HG02610 (cell line): Measurements from ENCODE around the gene ZNF548.

Source experiments
- ATAC-seq: cut with Tn5 transposase; IDR thresholded peaks from one replicate; pipeline ENCODE4 v1.9.1; 2021; ENCODE audit warnings: mild to moderate bottlenecking, moderate library complexity; ENCODE audit not compliant: unreplicated experiment

The ZNF548 gene

DNA sequence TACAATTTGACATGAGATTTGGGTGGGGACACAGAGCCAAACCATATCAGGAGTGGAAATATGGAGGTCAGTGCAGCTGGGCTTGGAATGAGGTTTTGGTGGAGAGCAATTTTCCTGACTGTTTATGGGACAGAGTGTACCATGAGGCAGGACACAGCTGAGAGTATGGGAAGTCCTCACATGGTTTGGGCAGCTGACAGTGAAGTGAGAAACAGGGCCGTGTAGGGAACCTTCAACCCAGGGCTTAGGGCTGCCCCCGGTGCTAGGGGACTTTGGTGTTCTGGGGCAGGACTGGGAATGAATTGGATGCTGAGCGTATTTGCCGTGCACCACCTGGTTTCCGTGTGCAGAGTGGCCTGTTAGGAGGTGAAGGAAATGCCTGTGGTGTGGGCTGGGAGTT lies 6.1 kb downstream of the ZNF548 start:
- ATAC-seq: no peak

DNA sequence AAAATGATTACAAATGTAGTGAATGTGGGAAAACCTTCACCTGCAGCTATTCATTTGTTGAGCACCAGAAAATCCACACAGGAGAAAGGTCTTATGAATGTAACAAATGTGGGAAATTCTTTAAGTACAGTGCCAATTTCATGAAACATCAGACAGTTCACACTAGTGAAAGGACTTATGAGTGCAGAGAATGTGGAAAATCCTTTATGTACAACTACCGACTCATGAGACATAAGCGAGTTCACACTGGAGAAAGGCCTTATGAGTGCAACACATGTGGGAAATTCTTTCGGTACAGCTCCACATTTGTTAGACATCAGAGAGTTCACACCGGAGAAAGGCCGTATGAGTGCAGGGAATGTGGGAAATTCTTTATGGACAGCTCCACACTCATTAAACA lies 9.2 kb downstream of the ZNF548 start:
- no peak for ATAC-seq

DNA sequence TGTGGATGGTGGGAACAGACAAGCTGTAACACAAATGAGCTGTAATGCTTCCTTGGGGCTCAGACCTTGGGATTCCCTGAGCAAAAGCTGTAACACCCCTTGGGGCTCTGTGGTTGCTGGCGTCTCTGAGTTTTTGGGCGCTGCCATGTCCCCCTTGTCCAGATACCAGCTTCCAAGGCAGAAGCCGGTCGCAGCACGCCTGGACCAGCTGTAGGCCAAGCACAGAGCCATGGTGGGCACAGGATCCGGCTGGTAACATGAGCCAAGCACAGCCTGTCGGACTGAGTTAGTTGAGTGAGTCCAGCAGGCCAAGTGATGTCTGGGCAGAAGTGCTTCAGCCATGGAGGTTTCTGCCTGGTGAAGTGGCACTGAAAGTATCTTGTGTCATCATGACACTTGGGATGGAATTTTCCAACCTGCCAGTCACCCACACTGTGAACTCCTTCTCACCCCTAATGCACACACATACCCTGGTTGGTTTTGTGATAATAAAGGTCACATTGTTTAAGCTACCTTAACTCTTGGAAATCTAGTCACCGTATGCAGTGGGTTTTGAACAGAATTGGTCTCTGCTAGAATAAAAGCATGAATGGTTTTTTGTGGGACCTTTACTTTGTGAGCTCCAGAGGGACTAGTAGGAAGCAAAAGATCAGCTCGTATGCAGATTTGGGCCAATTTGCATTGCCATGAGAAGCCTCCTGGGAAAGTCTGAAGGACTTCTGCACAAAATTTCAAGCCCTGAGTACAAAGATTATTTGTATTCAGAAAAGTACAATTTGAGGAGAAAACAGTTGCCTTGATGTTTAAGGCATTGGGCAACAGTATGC lies 14.3 kb downstream of the ZNF548 start:
- ATAC-seq: no peak

DNA sequence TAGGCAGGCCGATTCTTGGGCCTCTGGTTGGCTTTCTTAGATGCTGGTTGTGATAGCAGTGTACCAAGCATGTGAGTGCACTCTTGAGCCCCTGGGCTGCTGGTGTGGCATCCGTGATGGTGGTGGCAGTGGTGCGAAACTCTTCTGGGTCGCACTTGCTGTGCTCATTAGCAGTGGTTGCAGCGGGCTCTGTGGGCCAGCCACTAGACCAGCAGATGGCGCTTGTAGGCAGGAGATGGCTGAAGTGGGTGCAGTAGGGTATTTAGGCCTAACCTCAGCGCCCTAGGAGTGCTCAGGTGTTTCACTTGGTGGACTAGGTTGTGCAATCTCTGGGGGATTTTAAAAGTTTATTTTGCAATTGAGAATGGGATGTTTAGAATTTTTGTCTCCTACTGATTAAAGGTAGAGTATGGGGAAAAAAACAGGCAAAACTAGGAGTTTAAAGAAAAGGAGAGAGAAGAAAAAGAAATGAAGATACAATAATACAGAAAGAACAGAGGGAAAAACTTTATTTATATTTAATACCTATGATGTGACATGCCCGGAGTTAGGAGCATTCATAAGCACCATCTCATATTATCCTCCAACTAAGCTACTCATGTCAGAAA lies 17.0 kb downstream of the ZNF548 start:
- ATAC-seq: no peak

DNA sequence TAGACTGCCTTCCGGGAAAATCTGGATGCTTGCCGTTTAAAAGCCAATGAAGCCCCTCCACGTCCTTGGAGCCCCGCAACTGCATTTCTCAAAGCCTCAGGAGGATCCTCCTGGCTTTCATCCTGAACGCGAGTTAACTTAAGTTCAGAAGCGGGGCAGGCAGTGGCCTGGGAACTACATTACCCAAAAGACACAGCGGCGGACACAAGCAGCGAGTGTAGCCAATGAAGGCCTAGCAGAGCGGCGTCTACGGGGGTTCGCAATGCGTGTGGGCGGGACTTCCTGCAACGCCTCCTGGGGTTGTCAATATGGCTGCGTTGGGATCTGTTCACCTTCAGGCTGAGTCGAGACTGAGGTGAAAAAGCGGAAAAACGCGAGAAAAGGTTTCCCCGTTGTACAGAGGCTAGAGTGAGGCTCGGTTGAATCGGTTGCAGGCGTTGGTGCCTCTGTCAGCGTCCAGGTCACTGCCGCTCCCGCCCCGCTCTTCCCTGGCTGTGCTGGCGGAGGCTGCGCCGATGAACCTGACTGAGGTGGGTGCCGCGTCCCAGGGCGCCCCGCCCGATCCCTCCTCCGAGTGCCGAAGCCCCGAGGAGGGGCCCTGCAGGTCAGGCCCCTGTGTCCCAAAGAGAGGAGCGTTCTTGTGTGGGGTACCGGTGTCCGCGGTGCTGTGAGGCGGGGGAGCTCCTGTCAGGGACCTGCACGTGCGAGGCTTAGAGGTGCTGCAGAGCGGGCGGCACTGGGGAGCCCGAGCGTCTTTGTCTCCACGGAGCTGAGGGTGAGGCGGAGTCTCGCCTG lies 21.4 kb downstream of the ZNF548 start, which contains the start of gene ZNF17:
ZNF17 (plus strand) TSS at position 285 of the 795 bp plus-strand sequence. CDS start 2,455 bp downstream, outside the sequence.
- ATAC-seq: peak; percentile 98

DNA sequence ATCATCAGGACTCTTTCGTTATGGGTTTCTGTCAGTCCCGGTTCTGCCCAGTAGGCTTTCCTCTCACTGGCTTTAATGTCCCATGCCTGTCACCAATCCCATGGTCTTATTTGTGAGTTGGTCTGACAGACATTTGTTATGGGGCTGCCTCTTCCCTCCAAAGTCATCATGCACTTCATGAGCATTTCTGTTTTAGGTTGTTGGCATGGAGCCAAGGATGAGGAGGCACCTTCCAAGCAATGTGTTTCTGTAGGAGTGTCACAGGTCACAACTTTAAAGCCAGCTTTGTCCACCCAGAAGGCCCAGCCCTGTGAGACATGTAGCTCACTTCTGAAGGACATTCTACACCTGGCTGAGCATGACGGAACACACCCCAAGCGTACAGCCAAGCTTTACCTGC lies 29.8 kb downstream of the ZNF548 start:
- no peak for ATAC-seq

DNA sequence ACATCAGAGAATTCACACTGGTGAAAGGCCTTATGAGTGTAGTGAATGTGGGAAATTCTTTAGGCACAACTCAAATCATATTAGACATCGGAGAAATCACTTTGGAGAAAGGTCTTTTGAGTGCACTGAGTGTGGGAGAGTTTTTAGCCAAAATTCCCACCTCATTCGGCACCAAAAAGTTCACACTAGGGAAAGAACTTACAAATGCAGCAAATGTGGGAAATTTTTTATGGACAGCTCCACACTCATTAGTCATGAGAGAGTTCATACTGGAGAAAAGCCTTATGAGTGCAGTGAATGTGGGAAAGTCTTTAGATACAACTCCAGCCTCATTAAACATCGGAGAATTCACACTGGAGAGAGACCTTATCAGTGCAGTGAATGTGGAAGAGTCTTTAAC lies 31.4 kb downstream of the ZNF548 start:
- ATAC-seq: no peak

DNA sequence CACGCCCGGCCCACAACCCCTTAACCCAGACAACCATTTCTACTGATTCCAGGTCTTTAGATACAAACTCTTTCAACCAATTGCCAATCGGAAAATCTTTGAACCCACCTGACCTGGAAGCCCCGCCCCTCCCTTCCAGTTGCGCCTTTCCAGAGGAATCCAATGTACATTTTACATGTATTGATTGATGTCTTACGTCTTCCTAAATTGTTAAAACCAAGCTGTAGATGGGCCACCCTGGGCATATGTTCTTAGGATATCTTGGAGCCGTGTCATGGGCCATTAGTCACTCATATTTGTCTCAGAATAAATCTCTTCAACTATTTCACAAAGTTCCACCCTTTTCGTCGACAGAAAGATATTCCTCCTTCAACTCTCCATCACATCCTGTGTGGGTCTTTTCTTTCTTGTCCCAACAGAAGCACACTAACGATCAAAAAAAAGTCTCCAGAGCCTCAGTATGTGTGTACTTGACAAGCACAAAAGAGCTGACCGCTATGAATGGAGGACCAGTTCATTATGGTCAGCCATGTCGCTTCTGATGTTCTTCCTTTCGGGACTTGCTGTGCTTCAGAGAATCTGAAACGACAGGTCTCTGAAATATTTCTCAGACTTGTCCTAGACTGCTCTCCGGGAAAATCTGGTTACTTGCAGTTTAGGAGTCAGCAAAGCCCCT lies 44.9 kb downstream of the ZNF548 start:
- peak; percentile 8 for ATAC-seq

DNA sequence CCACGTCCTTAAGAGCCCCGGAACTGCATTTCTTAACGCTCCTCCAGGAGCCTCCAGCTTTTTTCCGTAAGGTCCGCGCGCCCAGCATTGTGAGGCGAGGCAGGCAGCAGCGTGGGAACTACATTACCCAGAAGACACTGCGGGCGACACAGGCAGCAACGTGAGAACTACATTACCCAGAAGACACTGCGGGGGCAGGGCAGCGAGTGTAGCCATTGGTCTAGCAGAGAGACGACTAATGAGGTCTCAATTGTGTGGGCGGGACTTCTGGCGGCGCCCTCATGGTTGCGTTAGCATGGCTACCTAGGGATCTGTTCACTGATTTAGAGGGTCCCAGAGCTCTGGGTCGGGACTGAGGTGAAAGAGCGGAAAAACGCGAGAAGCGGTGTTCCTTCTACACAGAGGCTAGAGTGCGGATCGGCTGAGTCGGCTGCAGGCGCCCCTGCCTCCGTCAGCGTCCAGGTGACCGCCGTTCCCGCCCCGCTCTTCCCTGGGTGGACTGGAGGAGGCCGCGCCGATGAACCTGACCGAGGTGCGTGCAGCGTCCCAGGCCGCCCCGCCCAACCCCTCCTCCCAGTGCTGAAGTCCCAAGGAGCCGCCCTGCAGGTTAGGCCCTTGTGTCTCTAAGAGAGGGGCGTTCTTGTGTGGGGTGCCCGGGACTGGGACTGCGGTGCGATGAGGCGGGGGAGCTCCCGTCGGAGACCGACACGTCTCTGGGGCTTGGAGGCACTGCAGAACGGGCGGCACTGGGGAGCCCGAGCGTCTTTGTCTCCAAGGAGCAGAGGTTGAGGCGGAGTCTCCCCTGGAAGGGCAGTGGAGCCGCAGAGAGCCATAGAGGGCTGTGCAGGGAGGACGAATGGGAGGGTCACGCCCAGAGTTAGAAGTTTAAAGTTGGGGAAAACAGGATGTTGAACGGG lies 45.7 kb downstream of the ZNF548 start, which contains the start of gene ZNF749:
ZNF749 (plus strand) TSS at position 264 of the 917 bp plus-strand sequence; CDS start at position 518, 254 bp downstream.
- peak; percentile 93 for ATAC-seq

DNA sequence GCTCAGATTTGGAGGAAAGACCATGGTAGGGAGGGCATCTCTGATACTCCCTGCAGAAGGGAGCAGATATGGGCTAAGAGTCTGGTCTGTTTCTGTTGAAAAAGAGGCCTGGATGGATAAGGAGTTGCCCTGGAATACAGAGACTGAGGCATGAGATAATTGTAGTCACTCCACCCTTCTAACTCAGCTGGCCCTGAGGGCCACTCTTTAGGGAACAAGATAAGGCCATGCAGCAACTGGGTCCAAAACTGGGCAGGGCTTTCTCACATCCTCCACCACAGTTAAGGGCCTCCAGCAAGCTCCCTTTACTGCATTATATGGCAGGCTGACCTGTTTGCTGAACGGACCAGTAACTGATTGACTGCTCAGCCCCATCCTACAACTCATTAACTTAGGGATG lies 46.8 kb downstream of the ZNF548 start:
- ATAC-seq: no peak

DNA sequence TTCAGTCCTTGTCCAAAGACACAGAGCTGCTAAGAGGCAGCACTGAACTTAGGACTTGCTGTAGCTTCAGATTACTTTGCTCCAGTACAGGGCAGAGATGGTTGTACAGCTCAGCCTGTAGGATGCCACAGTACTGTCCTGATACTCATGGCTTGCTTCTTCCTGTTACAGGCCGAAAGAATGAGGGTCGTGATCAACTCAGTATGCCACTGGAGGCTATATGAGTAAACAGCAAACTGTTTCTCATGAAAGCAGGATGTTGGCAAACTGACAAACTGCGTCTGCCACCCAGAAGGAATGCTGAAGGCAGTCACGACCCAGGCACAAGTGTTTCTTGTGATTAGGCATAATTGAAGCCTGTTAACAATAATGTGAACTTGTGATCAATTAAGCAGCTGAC lies 48.3 kb downstream of the ZNF548 start:
- ATAC-seq: no peak

DNA sequence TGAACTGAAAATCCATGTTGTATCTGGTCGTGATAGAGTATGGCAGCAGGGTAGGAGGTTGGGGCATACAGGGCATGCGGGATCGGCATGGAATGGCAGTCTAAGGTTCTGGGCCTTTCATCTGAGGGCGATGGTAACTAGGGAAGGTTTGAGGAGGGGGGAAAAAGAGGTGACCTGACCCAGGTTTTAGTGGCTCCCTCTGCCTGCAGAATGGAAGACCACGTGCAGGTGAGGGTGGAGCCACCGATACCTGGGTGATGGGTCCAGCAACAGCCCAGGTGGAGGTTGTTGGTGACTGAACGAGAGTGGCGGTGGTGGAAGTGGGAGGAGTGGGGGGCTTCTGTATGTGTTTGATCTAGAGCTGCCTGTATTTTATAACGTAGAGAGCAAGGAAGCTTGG lies 49.3 kb downstream of the ZNF548 start:
- ATAC-seq: no peak

DNA sequence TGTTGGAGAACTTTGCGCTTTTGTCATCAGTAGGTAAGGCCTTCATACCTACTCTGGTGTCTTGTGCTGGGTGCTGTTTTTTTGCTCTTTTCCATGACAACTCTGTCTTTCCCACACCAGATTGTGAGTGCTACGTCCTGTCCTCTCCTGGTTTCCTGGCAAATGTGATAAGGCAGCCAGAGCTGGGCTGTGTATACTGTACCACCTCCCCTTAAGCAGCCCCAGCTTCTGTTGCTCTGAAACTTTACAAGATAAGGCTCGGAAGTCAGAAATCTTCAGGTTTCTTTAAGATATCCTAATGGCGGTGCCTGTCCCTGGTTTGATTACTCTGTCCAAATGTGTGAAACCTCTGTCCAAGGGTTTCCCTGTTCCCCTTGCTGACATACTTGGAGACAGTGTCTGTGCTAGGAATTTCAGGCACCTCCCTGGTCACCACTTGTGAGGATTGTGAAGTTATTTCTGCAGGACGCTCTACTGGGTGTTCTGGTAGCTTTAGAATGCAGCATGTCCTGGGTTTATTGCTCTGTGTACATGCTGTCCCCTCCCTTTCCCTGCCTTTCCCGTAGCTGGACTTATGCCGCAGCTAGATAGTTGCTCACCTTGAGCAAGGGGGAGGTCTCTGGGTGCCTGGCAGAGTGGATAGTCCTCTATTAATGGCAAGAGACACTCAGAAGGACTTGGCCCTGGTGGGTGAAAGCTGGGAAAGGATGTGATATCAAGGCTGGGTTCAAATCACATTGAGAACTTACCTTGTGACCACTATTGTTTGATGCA lies 52.5 kb downstream of the ZNF548 start:
- no peak for ATAC-seq

DNA sequence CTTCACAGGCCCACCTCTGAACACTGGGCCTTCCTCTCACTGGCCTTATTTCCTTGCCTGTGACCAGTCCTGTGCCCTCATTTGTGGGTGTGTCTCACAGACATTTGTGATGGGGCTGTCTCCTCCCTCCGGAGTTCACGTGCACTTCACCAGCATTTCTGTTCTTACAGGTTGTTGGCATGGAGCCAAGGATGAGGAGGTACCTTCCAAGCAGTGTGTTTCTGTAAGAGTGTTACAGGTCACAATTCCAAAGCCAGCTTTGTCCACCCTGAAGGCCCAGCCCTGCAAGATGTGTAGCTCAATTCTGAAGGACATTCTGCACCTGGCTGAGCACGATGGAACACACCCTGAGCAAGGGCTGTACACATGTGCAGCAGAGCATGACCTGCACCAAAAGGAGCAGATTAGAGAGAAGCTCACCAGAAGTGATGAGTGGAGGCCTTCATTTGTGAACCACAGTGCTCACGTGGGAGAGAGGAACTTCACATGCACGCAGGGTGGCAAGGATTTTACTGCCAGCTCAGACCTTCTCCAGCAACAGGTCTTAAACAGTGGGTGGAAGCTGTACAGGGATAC lies 53.6 kb downstream of the ZNF548 start:
- no peak for ATAC-seq

DNA sequence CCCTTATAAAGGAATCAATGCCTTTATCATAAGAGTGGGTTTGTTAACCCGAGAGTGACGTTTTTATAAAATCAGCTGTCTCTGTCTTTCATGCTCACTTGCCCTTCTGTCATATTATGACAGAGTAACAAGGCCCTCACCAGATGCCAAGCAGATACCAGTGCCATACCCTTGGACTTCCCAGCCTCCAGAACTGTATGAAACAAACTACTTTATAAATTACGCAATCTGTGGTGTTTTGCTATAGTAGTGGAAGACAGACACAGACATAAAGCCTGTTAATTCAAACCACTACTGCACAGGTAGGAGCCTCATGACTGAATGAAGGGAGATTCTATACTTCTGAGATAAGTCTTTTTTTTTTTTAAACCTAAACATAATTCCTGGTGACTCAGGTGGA lies 62.7 kb downstream of the ZNF548 start:
- ATAC-seq: no peak
